Trophoblast cell (in vitro differentiated cells and primary cell): ENCODE results near the gene TMX1.

ENCODE experiments used
- DNase-seq, 2 donors: peaks; one replicate each; pipeline ENCODE4 v3.0.0-alpha.2; 2016
- H2AFZ ChIP-seq: 2 replicates; pipeline ENCODE4 v1.6.1; 2013; ENCODE audit warnings: low read length, moderate library complexity, mild to moderate bottlenecking; ENCODE audit not compliant: insufficient read depth, poor library complexity
- H2AK5ac ChIP-seq: 2 replicates; pipeline ENCODE4 v1.6.1; 2013; ENCODE audit warnings: mild to moderate bottlenecking, low read length
- H2BK120ac ChIP-seq: 2 replicates; pipeline ENCODE4 v1.6.1; 2013; ENCODE audit warnings: low read length, mild to moderate bottlenecking, moderate library complexity; ENCODE audit not compliant: insufficient read depth, poor library complexity
- H2BK12ac ChIP-seq: 2 replicates; pipeline ENCODE4 v1.6.1; 2013; ENCODE audit warnings: mild to moderate bottlenecking, low read length, moderate library complexity
- H2BK5ac ChIP-seq: 2 replicates; pipeline ENCODE4 v1.6.1; 2013; ENCODE audit warnings: low read length, low read depth, moderate library complexity, mild to moderate bottlenecking; ENCODE audit not compliant: poor library complexity
- H3K14ac ChIP-seq: 2 replicates; pipeline ENCODE4 v1.6.1; 2013; ENCODE audit warnings: mild to moderate bottlenecking, low read length
- H3K18ac ChIP-seq: 2 replicates; pipeline ENCODE4 v1.6.1; 2013; ENCODE audit warnings: mild to moderate bottlenecking, low read length
- H3K23ac ChIP-seq: 2 replicates; pipeline ENCODE4 v1.6.1; 2013; ENCODE audit warnings: low read length
- H3K27ac ChIP-seq: 2 replicates; pipeline ENCODE4 v1.5.1; 2013; ENCODE audit warnings: low read depth, mild to moderate bottlenecking, inconsistent platforms, low read length, moderate library complexity
- H3K27me3 ChIP-seq: 2 replicates; pipeline ENCODE4 v1.6.1; 2013; ENCODE audit warnings: inconsistent platforms, mild to moderate bottlenecking, low read length, moderate library complexity; ENCODE audit not compliant: insufficient read depth
- H3K36me3 ChIP-seq, 2 experiments: 1 replicate in 1 of 2; 2 replicates in 1 of 2; pipeline ENCODE4 v1.6.1; 2013; ENCODE audit warnings: low read length in 2 of 2, mild to moderate bottlenecking in 2 of 2, moderate library complexity in 1 of 2; ENCODE audit not compliant: insufficient read depth in 2 of 2, control insufficient read depth in 1 of 2
- H3K4ac ChIP-seq: 2 replicates; pipeline ENCODE4 v1.6.1; 2013; ENCODE audit warnings: low read depth, mild to moderate bottlenecking, low read length, moderate library complexity
- H3K4me1 ChIP-seq, 2 experiments: 1 replicate in 1 of 2; 2 replicates in 1 of 2; pipeline ENCODE4 v1.6.1; 2013; ENCODE audit warnings: low read length in 2 of 2, mild to moderate bottlenecking in 2 of 2, moderate library complexity in 1 of 2; ENCODE audit not compliant: insufficient read depth in 2 of 2, control insufficient read depth in 1 of 2
- H3K4me2 ChIP-seq: 2 replicates; pipeline ENCODE4 v1.6.1; 2013; ENCODE audit warnings: inconsistent platforms, mild to moderate bottlenecking, low read length, moderate library complexity
- H3K4me3 ChIP-seq: 2 replicates; pipeline ENCODE4 v1.5.1; 2013; ENCODE audit warnings: mild to moderate bottlenecking, low read depth, low read length, inconsistent platforms
- H3K79me1 ChIP-seq: one replicate; pipeline ENCODE4 v1.6.1; 2013; ENCODE audit warnings: low read length
- H3K79me2 ChIP-seq: 2 replicates; pipeline ENCODE4 v1.6.1; 2013; ENCODE audit warnings: low read length, mild to moderate bottlenecking; ENCODE audit not compliant: control insufficient read depth, insufficient read depth, poor library complexity
- H3K9ac ChIP-seq: 2 replicates; pipeline ENCODE4 v1.6.1; 2013; ENCODE audit warnings: mild to moderate bottlenecking, low read length
- H3K9me3 ChIP-seq: 2 replicates; pipeline ENCODE4 v1.6.1; 2013; ENCODE audit warnings: low read depth, mild to moderate bottlenecking, control low read depth, inconsistent platforms, low read length; ENCODE audit not compliant: insufficient read depth
- H4K12ac ChIP-seq: 2 replicates; pipeline ENCODE4 v1.6.1; 2013; ENCODE audit warnings: low read depth, mild to moderate bottlenecking, low read length, moderate library complexity
- H4K8ac ChIP-seq: 2 replicates; pipeline ENCODE4 v1.6.1; 2013; ENCODE audit warnings: low read depth, mild to moderate bottlenecking, low read length, moderate library complexity
- H4K91ac ChIP-seq: one replicate; pipeline ENCODE4 v1.6.1; 2013; ENCODE audit warnings: low read depth, mild to moderate bottlenecking, low read length, moderate library complexity
- WGBS: extraction: QIAGEN DNeasy Blood & Tissue Kit; methylation state at CpG from one replicate; pipeline ENCODE4 v1.1.7; 2013; ENCODE audit warnings: missing lambda C conversion rate; ENCODE audit not compliant: insufficient read length, insufficient coverage; ENCODE audit errors: extremely low coverage; 5-methylcytosine and 5-hydroxymethylcytosine counted together

Gene TMX1

DNA sequence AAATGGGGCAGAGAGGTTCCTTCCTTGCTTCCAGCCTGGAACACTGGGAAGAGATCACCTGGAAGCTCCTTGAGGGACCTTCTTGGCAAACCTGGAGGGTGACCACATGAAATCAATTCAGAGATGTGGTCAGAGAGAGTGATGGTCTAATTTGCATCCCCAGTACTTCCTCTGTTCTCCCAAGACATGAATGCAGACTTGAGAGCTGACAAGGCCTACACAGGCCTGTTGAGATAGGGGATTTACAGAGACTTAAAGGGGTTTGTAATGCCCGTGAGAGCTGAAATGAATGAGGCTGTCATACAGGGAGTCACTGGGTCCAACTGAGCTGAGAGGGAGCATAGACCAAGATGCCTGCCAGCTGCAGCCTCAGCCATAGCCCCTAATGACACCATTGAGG is 45.1 kb downstream of the TMX1 start:
- Histone ChIP-seq H3K18ac (peak overlapping the region; percentile 84), H2BK5ac (peak overlapping the region; percentile 2), H3K4ac (peak overlapping the region; percentile 58), H4K12ac (no peak overlapping the region), H3K14ac (peak overlapping the region; percentile 79), H2BK120ac (peak overlapping the region; percentile 87), H2BK12ac (peak overlapping the region; percentile 14), H3K27ac (no peak overlapping the region), H3K23ac (no peak overlapping the region), H3K9ac (no peak overlapping the region), H3K36me3 (no peaks in the 10 kb centered on the region), H3K27me3 (no peaks in the 10 kb centered on the region), H3K4me1 (peaks cover 2% of the 10 kb centered on the region in 2 experiments), H4K8ac (peak overlapping the region; percentile 12), H3K4me2 (no peak overlapping the region), H2AK5ac (peak overlapping the region; percentile 20), H3K79me1 (peaks cover 17% of the 10 kb centered on the region), H2AFZ (no peak overlapping the region), H3K4me3 (no peak overlapping the region), H4K91ac (peak overlapping the region; percentile 49), H3K9me3 (peaks cover 2% of the 10 kb centered on the region), H3K79me2 (peaks cover 2% of the 10 kb centered on the region)
- no CpG with 5 or more reads among the region's 1 CpG for WGBS
- no peak for DNase-seq

DNA sequence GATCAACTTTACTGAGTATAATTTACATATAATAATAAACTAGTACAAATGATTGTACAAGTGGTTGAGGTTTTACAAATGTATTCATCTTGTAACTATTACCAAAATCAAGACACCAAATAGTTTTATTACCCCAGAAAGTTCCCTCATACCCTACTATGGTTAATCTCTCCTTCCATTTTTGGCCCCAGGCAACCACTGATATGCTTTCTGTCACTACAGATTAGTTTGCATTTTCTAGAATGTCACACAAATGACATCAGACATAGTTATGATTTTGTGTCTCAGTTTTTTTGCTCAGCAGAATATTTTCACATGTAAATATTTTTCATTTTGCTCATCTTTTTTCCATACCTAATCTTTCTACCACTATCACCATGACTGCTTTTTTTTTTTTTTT is 49.1 kb downstream of the TMX1 start:
- H3K4ac ChIP-seq = no peak overlapping the region
- H2BK5ac ChIP-seq = no peak overlapping the region
- H3K36me3 ChIP-seq = no peaks in the 10 kb centered on the region
- no peak overlapping the region for H4K12ac ChIP-seq
- H3K27me3 ChIP-seq = no peaks in the 10 kb centered on the region
- no peak overlapping the region for H2AFZ ChIP-seq
- H3K79me2 ChIP-seq = peaks cover 2% of the 10 kb centered on the region
- peaks cover 2% of the 10 kb centered on the region for H3K9me3 ChIP-seq
- no peak overlapping the region for H3K14ac ChIP-seq
- no peak overlapping the region for H4K8ac ChIP-seq
- no peak overlapping the region for H3K27ac ChIP-seq
- H2BK120ac ChIP-seq = no peak overlapping the region
- no peak overlapping the region for H3K18ac ChIP-seq
- H3K79me1 ChIP-seq = peaks cover 34% of the 10 kb centered on the region
- H3K4me2 ChIP-seq = no peak overlapping the region
- H3K4me3 ChIP-seq = no peak overlapping the region
- H3K23ac ChIP-seq = no peak overlapping the region
- no peak overlapping the region for H2AK5ac ChIP-seq
- H4K91ac ChIP-seq = no peak overlapping the region
- no peak overlapping the region for H3K9ac ChIP-seq
- peaks cover 2 to 12% of the 10 kb centered on the region in 2 experiments for H3K4me1 ChIP-seq
- peak; percentile 33 to 91 for DNase-seq
- no peak overlapping the region for H2BK12ac ChIP-seq

DNA sequence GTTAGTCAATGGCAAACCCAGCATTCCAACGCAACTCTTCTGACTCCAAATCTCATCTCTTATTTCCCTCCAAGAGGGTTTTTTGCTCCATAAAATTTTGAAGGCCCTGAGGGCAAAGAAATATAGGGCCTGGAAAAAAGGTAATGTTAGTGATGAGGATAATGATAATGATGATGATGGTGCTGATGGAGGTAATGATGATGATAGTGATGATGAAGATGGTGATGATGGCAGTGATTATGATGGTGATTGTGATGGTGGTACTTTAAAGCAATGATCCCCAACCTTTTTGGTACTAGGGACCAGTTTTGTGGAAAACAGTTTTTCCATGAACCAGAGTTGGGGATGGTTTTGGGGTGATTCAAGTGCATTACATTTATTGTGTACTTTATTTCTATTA is 50.1 kb downstream of the TMX1 start:
- H3K79me1 ChIP-seq = peaks cover 30% of the 10 kb centered on the region
- H2AK5ac ChIP-seq = no peak overlapping the region
- no peak overlapping the region for H4K91ac ChIP-seq
- H3K4me2 ChIP-seq = no peak overlapping the region
- no peak for DNase-seq
- H3K79me2 ChIP-seq = peaks cover 1% of the 10 kb centered on the region
- no peak overlapping the region for H2BK120ac ChIP-seq
- no peak overlapping the region for H3K4me3 ChIP-seq
- no peak overlapping the region for H3K9ac ChIP-seq
- no peak overlapping the region for H2AFZ ChIP-seq
- no peak overlapping the region for H3K18ac ChIP-seq
- no peak overlapping the region for H2BK12ac ChIP-seq
- H3K27me3 ChIP-seq = no peaks in the 10 kb centered on the region
- no peak overlapping the region for H3K23ac ChIP-seq
- peaks cover 2 to 12% of the 10 kb centered on the region in 2 experiments for H3K4me1 ChIP-seq
- H3K14ac ChIP-seq = no peak overlapping the region
- H4K8ac ChIP-seq = no peak overlapping the region
- peaks cover 2% of the 10 kb centered on the region for H3K9me3 ChIP-seq
- no peak overlapping the region for H3K27ac ChIP-seq
- H3K36me3 ChIP-seq = no peaks in the 10 kb centered on the region
- no peak overlapping the region for H2BK5ac ChIP-seq
- no peak overlapping the region for H3K4ac ChIP-seq
- no CpG with 5 or more reads among the region's 1 CpG for WGBS
- no peak overlapping the region for H4K12ac ChIP-seq

DNA sequence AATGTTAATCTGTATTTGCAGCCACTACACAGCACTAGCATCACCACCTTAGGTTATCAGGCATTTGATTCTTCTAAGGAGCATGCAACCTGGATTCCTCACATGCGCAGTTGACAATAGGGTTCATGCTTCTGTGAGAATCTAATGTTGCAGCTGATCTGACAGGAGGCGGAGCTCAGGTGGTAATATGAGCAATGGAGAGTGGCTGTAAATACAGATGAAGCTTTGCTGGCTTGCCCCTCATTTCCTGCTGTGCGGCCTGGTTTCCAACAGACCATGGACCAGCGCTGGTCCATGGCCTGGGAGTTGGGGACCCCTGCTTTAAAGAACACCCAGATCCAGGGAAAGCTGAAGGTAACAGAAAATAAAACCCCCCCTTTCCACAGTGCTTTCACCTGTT is 51.0 kb downstream of the TMX1 start:
- no peak overlapping the region for H3K4me2 ChIP-seq
- peak overlapping the region; percentile 43 for H4K91ac ChIP-seq
- H3K27ac ChIP-seq = no peak overlapping the region
- no peak overlapping the region for H3K4me3 ChIP-seq
- DNase-seq = no peak
- no peak overlapping the region for H3K18ac ChIP-seq
- H3K23ac ChIP-seq = no peak overlapping the region
- H3K4me1 ChIP-seq = peaks cover 2 to 10% of the 10 kb centered on the region in 2 experiments
- H3K27me3 ChIP-seq = no peaks in the 10 kb centered on the region
- no peak overlapping the region for H2BK5ac ChIP-seq
- H2AK5ac ChIP-seq = no peak overlapping the region
- no peaks in the 10 kb centered on the region for H3K36me3 ChIP-seq
- no peaks in the 10 kb centered on the region for H3K79me2 ChIP-seq
- no peak overlapping the region for H3K14ac ChIP-seq
- no peak overlapping the region for H3K4ac ChIP-seq
- peaks cover 2% of the 10 kb centered on the region for H3K9me3 ChIP-seq
- no peak overlapping the region for H2BK120ac ChIP-seq
- H3K9ac ChIP-seq = no peak overlapping the region
- no peak overlapping the region for H4K8ac ChIP-seq
- no peak overlapping the region for H4K12ac ChIP-seq
- H3K79me1 ChIP-seq = peaks cover 30% of the 10 kb centered on the region
- peak overlapping the region; percentile 65 for H2BK12ac ChIP-seq
- WGBS = no CpG with 5 or more reads among the region's 4 CpGs
- H2AFZ ChIP-seq = no peak overlapping the region
